Left lung (tissue), 10 donors: ENCODE results near the gene GPX4. TPM values are rescaled to one million over a fixed set of nuclear protein-coding genes. Genes with fewer than 3 reads are reported as not detected.

ENCODE experiments used
- ATAC-seq: fragments of 200-7000 bp; cut with Tn5 transposase; one replicate; pipeline ENCODE4 v1.9.1; 2020; ENCODE audit warnings: moderate library complexity
- DNase-seq, 4 donors: peaks; one replicate each; pipeline ENCODE4 v3.0.0-alpha.2; 2013 to 2020
- H3K27ac ChIP-seq, 2 donors: fragments of 200-600 bp; sonication (generic) in 1 of 2; one replicate each; pipeline versions ENCODE4 v1.5.0 to v1.8.0; 2020 to 2021
- H3K27me3 ChIP-seq, 2 donors: fragments of 200-600 bp; sonication (generic) in 1 of 2; one replicate each; pipeline versions ENCODE4 v1.5.0 to v1.8.0; 2020 to 2021
- H3K36me3 ChIP-seq, 2 donors: fragments of 200-600 bp; sonication (generic) in 1 of 2; one replicate each; pipeline versions ENCODE4 v1.5.0 to v1.8.0; 2020 to 2021
- H3K4me1 ChIP-seq, 2 donors: fragments of 200-600 bp; one replicate each; pipeline ENCODE4 v1.8.0; 2021
- H3K4me3 ChIP-seq, 2 donors: fragments of 200-600 bp; sonication (generic) in 1 of 2; one replicate each; pipeline versions ENCODE4 v1.5.0 to v1.8.0; 2020 to 2021; ENCODE audit warnings: mild to moderate bottlenecking in 1 of 2
- H3K9me3 ChIP-seq, 2 donors: fragments of 200-600 bp; sonication (generic) in 1 of 2; one replicate each; pipeline versions ENCODE4 v1.5.0 to v1.8.0; 2020 to 2021
- intact Hi-C, 2 donors: fragments of 100-400 bp; cut with DNase I; formaldehyde crosslinking; loops; one replicate each; pipeline versions ENCODE4 v1.11.2 to v1.14.2; 2022
- polyA plus RNA-seq, 6 donors: library from polyadenylated mRNA; unstranded; fragments of 120-200 nt; gene quantifications; one replicate each; pipeline ENCODE4 v1.2.1, GENCODE V29; 2013; ENCODE audit not compliant: insufficient read length in 6 of 6
- total RNA-seq, 2 donors: library from RNA; stranded (reverse); fragmentation: NEBNext Ultra II Directional; extraction: Animal tissue kit (Norgen Biotek cat#: 25700); gene quantifications; one replicate each; pipeline ENCODE4 v1.2.1, GENCODE V29; 2021
- TF ChIP-seq, protein P1 (sequence below), 2 donors: fragments of 200-600 bp; sonication (generic) in 1 of 2; IDR thresholded peaks; one replicate each; pipeline versions ENCODE4 v1.5.0 to v1.8.0; 2021; ENCODE audit warnings: antibody characterized with exemption in 2 of 2
- donor health status: DM: no; HTN: yes; CAD: no.
- donor health status: DM: no; HTN: no; CAD: no.

The GPX4 gene
- total and polyA plus RNA-seq, 8 donors: 146 to 365 (median 213) TPM

DNA sequence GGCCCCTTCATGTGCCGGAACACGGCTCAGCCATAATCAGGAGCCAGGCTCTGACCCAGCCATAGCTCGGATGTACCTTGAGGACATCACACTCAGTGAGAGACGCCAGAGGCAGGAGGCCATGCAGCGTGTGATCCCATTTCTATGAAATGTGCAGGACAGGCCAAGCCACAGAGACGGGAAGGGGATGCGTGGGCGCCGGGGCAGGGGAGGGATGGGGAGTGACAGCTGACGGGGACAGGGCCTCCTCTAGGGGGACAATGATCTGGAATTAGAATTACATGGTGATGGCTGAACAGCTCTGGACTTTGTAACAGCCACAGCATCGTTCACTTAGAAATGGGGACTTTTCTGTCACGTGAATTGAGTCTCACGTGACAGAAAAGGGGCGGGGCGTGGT lies 35.3 kb downstream of the GPX4 start:
- intact Hi-C loops: no loop called here
- Histone ChIP-seq H3K36me3 (peaks cover 0 to 73% of the 10 kb centered on the region in 2 donors), H3K27me3 (no peaks in the 10 kb centered on the region), H3K4me3 (no peak overlapping the region), H3K4me1 (peaks cover 0 to 44% of the 10 kb centered on the region in 2 donors), H3K9me3 (no peaks in the 10 kb centered on the region), H3K27ac (no peak overlapping the region)
- no peak for DNase-seq
- no peak for ATAC-seq
- TF ChIP-seq, protein P1, sequence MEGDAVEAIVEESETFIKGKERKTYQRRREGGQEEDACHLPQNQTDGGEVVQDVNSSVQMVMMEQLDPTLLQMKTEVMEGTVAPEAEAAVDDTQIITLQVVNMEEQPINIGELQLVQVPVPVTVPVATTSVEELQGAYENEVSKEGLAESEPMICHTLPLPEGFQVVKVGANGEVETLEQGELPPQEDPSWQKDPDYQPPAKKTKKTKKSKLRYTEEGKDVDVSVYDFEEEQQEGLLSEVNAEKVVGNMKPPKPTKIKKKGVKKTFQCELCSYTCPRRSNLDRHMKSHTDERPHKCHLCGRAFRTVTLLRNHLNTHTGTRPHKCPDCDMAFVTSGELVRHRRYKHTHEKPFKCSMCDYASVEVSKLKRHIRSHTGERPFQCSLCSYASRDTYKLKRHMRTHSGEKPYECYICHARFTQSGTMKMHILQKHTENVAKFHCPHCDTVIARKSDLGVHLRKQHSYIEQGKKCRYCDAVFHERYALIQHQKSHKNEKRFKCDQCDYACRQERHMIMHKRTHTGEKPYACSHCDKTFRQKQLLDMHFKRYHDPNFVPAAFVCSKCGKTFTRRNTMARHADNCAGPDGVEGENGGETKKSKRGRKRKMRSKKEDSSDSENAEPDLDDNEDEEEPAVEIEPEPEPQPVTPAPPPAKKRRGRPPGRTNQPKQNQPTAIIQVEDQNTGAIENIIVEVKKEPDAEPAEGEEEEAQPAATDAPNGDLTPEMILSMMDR (IDR thresholded peaks at IDR 0.05): no peak

DNA sequence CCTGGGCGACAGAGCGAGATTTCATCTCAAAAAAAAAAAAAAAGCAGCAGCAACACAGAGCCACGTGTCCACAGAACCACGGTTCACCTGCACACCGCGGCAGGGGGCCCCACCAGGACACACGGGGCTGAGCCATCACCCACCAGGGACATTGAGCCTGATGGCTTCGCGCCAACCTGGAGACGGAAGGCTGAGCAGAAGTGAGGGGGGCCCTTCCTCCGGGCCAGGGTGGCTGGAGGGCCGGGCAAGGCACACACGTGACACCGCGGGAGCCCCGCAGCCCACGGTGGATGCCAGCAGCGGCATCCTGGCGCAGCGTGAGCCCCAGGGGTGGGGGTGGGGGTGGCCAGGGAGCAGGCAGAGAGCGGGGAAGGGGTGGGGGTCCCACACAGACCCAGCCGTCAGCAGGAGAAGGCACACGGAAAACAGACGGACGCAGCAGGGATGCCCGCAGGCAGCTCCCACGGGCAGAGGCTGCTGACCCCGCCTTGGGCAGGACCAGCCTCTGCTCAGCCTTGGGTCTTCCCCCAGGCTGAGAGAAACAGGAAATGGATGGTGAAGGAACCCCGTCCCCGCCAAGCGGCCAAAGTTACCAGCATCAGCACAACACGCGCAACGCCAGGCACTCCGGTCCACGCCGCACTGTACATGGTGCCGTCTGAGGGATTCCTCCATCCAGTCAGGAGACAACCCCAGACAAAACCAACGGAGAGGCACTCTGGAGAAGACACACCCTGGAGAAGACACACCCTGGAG lies 36.7 kb downstream of the GPX4 start:
- peak; percentile 8 for ATAC-seq

DNA sequence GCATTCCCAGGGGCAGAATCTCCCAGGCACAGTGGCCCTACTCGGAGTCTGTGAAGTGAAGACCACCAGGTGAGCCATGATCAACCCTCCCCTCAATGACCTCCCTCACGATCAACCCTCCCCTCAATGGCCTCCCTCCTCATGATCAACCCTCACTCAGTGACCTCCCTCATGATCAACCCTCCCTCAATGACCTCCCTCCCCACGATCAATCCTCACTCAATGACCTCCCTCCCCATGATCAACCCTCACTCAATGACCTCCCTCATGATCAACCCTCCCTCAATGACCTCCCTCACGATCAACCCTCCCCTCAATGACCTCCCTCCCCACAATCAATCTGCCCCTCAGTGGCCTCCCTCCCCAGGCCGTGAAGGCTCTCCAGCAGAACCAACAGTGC lies 38.1 kb downstream of the GPX4 start:
- H3K9me3 ChIP-seq: no peaks in the 10 kb centered on the region
- DNase-seq (no peak), ATAC-seq (peak; percentile 9)
- H3K4me1 ChIP-seq: peaks cover 0 to 17% of the 10 kb centered on the region in 2 donors
- intact Hi-C loops: no loop called here
- peaks cover 0 to 81% of the 10 kb centered on the region in 2 donors for H3K36me3 ChIP-seq
- TF ChIP-seq, protein P1 (IDR thresholded peaks at IDR 0.05): no peak
- H3K27ac ChIP-seq: no peak overlapping the region
- no peaks in the 10 kb centered on the region for H3K27me3 ChIP-seq
- no peak overlapping the region for H3K4me3 ChIP-seq

More for the DNA sequence above, 36.7 kb downstream of the GPX4 start:
- H3K9me3 ChIP-seq: no peaks in the 10 kb centered on the region
- H3K27me3 ChIP-seq: no peaks in the 10 kb centered on the region
- H3K4me1 ChIP-seq: peaks cover 0 to 31% of the 10 kb centered on the region in 2 donors
- no peak overlapping the region for H3K4me3 ChIP-seq
- peaks cover 0 to 81% of the 10 kb centered on the region in 2 donors for H3K36me3 ChIP-seq
- intact Hi-C loops: no loop called here
- TF ChIP-seq, protein P1 (IDR thresholded peaks at IDR 0.05): no peak
- DNase-seq: peak in 1 of 4 donors; percentile 77
- no peak overlapping the region for H3K27ac ChIP-seq

- H3K4me1 ChIP-seq: peaks cover 0 to 17% of the 10 kb centered on the region in 2 donors
- ATAC-seq (no peak), DNase-seq (peak in 1 of 4 donors; percentile 62)
- TF ChIP-seq, protein P1 (IDR thresholded peaks at IDR 0.05): no peak
- H3K4me3 ChIP-seq: no peak overlapping the region
- intact Hi-C loops: no loop called here
- no peaks in the 10 kb centered on the region for H3K9me3 ChIP-seq
- H3K27me3 ChIP-seq: no peaks in the 10 kb centered on the region
- H3K27ac ChIP-seq: no peak overlapping the region
- H3K36me3 ChIP-seq: peaks cover 0 to 86% of the 10 kb centered on the region in 2 donors
Measured at GRCh38 chr19:1143828-1144399, 40.1 kb downstream of the GPX4 start.

DNA sequence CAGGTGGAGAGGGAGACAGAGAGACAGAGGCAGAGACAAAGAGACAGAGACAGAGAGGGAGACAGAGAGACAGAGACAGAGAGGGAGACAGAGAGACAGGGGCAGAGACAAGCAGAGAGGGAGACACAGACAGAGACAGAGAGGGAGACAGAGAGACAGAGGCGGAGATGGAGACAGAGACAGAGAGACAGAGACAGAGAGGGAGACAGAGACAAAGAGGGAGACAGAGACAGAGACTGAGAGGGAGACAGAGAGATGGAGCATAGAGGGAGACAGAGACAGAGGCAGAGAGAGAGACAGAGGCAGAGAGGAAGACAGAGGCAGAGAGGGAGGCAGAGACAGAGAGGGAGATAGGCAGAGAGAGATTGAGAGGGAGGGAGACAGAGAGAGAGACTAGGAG lies 40.9 kb downstream of the GPX4 start:
- Histone ChIP-seq H3K27ac (no peak overlapping the region), H3K36me3 (peaks cover 0 to 86% of the 10 kb centered on the region in 2 donors), H3K4me1 (peaks cover 0 to 25% of the 10 kb centered on the region in 2 donors), H3K27me3 (no peaks in the 10 kb centered on the region), H3K4me3 (no peak overlapping the region), H3K9me3 (no peaks in the 10 kb centered on the region)
- ATAC-seq (no peak), DNase-seq (no peak)
- intact Hi-C loops: no loop called here
- TF ChIP-seq, protein P1 (IDR thresholded peaks at IDR 0.05): no peak
